Measurements from ENCODE around the gene TMEM74B. TPM values are rescaled to one million over a fixed set of nuclear protein-coding genes. Genes with fewer than 3 reads are reported as not detected.

TMEM74B gene
- total and polyA plus RNA-seq, 2 of the 8 experiments (the other 6 are each of a cell fraction or from before 2014, with no cell fraction given), result 4.0 to 6.4 TPM

- no peak for TF ChIP-seq SUZ12 (IDR thresholded peaks at IDR 0.05; ENCODE audit: low read length)
- peak; percentile 83; the same call in 1 of the 2 replicates for TF ChIP-seq BACH1 (IDR thresholded peaks at IDR 0.05; ENCODE audit: low read length)
- no peak for TF ChIP-seq KDM1A (IDR thresholded peaks at IDR 0.05; ENCODE audit: borderline replicate concordance, low read length)
- no peak for TF ChIP-seq EZH2 (IDR thresholded peaks at IDR 0.05; ENCODE audit: low read depth, low read length, severe bottlenecking)
- no peak for TF ChIP-seq ATF2 (IDR thresholded peaks at IDR 0.05; ENCODE audit: low read length)
- no peak for TF ChIP-seq RFX5 (IDR thresholded peaks at IDR 0.05; ENCODE audit: borderline replicate concordance, low read depth, low read length)
- no peak for TF ChIP-seq POU5F1 (IDR thresholded peaks at IDR 0.05; ENCODE audit: low read depth, low read length)
- TF ChIP-seq RXRA (IDR thresholded peaks at IDR 0.05; ENCODE audit: insufficient read depth, low read depth, low read length), result no peak
- TF ChIP-seq NANOG (IDR thresholded peaks at IDR 0.05; ENCODE audit: insufficient read depth, low read depth, low read length, poor library complexity, severe bottlenecking), result no peak
- TF ChIP-seq HDAC6 (IDR thresholded peaks at IDR 0.05; ENCODE audit: low read depth, low read length), result no peak
- TF ChIP-seq BCL11A (IDR thresholded peaks at IDR 0.05; ENCODE audit: low read depth in 2 of 2, low read length in 2 of 2), result no peak
- TF ChIP-seq SP4 (IDR thresholded peaks at IDR 0.05; ENCODE audit: low read length), result no peak
- TF ChIP-seq EGR1 (IDR thresholded peaks at IDR 0.05; ENCODE audit: borderline replicate concordance, low read depth, low read length), result no peak
- TF ChIP-seq E2F6 (IDR thresholded peaks at IDR 0.05), result no peak
- TF ChIP-seq RAD21 (IDR thresholded peaks at IDR 0.05 in 1 of 2, conservative IDR thresholded peaks at IDR 0.05 in 1 of 2; ENCODE audit: low read depth in 2 of 2, low read length in 2 of 2), result peak; percentile 92
- no peak for TF ChIP-seq SAP30 (IDR thresholded peaks at IDR 0.05; ENCODE audit: insufficient read depth, insufficient replicate concordance, low read length)
- no peak for TF ChIP-seq CBX8 (IDR thresholded peaks at IDR 0.05; ENCODE audit: borderline replicate concordance, low read depth, low read length)
- TF ChIP-seq JUND (IDR thresholded peaks at IDR 0.05; ENCODE audit: low read length), result no peak
- 0 out of 2 replicates have a peak, but pooled peaks have one; percentile 26 for TF ChIP-seq CREB1 (IDR thresholded peaks at IDR 0.05)
- TF ChIP-seq SIRT6 (IDR thresholded peaks at IDR 0.05; ENCODE audit: low read length), result no peak
- TF ChIP-seq KDM5A (IDR thresholded peaks at IDR 0.05; ENCODE audit: low read length), result no peak
These were observed 28.0 kb upstream of the TMEM74B start (continued) for GRCh38 chr20:1212607-1213396.
